NCI-H1417 treated with DMSO at 0.1 percent for 48 hours (cell line): ENCODE results near the gene PAXIP1.

Experiments
- DNase-seq: peaks from one replicate; lab custom pipeline; 2025; lab: John Stamatoyannopoulos, UW

Gene PAXIP1

GRCh38 chr7:154912871-154913637 lies 89.9 kb downstream of the PAXIP1 start:
- no peak for DNase-seq

DNA sequence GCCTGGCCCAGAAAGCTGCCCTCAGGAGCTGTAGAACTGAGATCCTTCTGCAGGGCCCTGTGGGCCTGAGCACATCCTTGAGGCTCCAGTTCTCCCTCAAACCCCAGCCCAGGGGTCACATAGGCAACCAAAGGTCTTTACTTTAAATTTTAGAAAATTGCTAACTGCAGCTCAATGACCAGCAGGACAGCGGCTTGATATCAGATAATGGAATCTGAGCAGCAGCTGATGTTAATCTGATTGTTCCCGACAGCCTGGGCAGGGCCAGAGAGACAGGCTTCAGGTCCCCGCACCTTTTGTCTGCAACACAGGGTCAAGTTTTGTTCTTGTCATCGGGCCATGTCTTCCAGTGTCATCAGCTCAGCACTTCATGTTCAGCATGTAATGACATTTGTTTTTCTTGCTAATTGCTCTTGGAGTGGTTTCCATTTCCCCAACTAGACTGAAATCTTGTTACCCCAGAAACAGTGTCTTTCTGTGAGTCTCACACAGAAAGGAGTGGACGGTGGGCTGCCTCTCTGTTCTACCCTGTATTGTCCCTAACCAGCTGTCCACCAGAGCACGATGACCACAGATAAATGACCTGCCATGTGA lies 91.0 kb downstream of the PAXIP1 start:
- no peak for DNase-seq

DNA sequence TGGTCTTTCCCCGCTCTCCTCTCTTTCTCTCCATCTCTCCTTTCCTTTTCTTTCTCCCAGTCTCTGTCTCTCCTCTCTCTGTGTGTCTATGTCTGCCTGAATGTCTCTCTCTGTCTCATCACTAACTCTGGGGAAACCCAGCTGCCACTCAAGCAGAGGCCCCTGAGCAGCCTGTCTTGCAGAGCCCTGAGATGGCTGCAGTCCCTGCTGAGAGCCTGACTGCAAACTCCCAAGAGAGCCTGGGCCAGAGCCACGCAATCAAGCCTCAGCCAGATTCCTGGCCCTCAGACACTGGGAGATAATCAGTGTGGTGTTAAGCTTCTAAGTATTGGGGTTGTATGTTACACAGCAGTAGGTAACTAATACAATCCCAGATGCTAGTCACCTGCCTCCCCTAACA lies 91.5 kb downstream of the PAXIP1 start:
- no peak for DNase-seq

GRCh38 chr7:154910977-154911376 lies 91.9 kb downstream of the PAXIP1 start:
- no peak for DNase-seq

GRCh38 chr7:154910125-154910524 lies 92.8 kb downstream of the PAXIP1 start:
- no peak for DNase-seq

GRCh38 chr7:154909241-154910105 lies 93.5 kb downstream of the PAXIP1 start:
- no peak for DNase-seq

GRCh38 chr7:154907651-154908620 lies 95.0 kb downstream of the PAXIP1 start:
- DNase-seq: no peak

DNA sequence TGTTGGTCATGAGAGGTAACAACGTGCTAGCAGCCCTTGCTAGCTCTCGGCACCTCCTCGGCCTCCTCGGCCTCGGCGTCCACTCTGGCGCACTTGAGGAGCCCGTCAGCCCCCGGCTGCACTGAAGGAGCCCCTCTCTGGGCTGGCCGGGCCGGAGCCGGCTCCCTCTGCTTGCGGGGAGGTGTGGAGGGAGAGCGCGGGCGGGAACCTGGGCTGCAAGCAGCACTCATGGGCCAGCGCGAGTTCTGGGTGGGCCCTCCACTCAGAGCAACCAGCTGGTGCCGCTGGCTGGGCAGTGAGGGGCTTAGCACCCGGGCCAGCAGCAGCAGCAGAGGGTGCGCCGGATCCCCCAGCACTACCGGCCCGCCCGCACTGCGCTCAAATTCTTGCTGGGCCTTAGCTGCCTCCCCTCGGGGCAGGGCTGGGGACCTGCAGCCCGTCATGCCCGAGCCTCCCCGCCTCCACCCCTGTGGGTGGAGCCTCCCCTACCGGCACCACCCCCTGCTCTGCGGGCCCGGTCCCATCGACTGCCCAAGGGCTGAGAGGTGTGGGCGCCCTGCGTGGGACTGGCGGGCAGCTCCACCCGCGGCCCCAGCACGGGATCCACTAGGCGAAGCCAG lies 96.1 kb downstream of the PAXIP1 start:
- no peak for DNase-seq

GRCh38 chr7:154906201-154906600 lies 96.7 kb downstream of the PAXIP1 start:
- DNase-seq: no peak

DNA sequence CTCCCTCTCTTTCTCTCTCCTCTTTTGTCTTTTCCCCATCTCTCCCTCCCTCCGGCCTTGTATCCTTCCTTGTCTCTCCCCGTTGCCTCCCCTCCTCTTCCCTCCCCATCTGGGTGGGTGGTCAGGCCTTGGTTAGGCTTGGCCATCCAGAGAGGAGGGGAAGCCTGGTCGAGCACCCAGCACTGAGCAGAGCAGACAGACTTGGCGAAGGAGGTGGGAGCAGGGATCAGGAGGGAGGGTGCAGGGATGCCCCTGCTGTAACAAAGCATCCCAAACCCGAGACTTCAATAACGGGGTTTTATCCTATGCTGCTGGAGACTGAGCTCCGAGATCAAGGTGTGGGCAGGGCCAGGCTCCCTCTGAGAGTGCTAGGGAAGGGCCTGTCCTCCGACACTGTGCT lies 97.3 kb downstream of the PAXIP1 start:
- DNase-seq: no peak

DNA sequence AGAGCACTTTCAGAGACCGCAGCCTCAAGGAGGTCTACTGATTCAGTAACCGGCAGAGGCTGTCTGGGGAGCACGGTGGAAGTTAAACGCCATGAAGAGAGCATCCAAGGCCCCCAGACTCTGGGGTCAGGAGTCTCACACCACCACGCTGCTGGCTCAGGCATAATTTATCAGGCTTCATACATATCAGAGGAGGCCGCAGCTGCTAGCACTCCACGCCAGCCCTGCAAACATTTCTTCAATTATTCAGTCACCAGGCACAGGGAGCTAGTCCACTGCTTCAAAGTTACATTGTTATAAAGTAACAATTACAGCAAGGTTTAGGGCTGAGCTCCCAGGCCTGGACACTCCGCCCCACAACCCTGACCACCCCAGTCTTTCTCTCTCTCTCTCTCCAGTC lies 97.8 kb downstream of the PAXIP1 start:
- DNase-seq: no peak

DNA sequence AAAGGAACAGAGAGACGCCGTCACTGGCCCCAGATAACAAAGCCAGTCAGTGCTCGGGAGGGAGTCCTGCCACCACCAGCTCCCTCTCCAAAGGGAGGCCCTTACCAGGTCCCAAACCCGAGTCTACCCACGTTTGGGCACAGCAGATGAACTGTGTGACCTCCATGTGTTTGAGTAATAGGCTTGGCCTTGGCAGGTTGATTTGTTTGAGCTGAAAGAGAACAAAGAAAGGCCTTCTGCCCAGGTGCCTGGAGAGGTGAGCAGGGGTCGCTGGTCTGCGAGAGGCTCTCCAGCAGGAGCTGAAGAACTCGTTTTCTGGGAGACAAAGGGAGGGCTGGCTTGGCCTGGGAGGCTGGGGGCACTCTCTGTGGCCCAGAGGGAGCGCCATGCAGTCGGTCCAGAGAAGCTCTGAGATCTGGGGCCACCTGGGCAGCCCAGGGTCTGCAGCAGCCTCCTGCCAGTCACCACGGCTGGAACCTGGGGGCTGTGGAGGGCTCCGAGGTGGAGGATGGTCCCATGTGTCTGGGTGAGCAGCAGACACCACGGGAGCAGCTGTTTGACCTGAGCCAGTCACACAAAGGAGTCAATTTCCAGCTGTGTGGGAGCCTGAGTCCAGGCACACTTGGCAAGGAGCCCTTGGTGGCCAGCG lies 99.7 kb downstream of the PAXIP1 start:
- no peak for DNase-seq

- DNase-seq: no peak
These were observed 100.3 kb downstream of the PAXIP1 start for GRCh38 chr7:154902600-154903082.

- DNase-seq: no peak
These were observed 103.1 kb downstream of the PAXIP1 start for GRCh38 chr7:154899862-154900261.

DNA sequence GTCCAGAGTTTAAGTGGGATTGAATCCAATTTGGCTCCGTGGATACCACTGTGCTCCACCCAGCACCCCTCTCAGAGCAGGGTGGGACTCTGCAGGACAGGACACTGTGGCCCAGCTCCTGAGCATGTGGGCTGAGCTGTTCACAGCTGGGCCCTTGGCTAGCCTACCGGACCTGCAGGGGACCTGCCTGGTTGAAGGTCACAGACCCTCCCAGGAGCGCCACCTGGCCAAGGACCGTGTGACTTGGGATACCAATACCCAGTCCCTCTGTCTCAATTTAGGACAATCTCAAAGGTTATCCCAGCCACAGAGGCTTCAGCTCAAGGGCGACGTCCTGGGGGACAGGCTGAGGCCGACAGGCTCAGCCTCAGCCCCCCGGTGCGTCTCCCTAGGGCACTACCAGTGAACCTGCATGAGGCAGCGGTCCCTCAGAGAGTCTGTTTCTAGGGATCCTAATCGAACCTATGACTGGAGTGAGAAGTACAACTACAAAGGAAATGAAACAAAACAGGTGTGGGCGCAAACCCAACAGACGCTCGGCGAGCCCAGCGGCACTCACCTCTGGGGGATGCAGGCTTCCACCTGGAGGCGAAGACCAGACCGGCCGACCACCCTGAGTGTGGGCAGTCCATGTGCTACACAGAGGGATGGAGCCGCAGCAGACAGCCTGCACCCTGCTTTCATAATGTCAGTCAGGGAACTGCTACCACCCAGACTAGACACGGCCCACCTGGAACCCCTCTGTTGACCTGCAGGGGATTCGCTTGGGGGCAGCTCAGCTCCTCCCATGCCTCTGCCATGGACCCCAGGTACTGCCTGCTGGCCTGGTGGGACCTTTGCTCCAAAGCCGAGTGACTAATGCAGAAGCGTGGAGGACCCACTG lies 103.7 kb downstream of the PAXIP1 start:
- DNase-seq: no peak

DNA sequence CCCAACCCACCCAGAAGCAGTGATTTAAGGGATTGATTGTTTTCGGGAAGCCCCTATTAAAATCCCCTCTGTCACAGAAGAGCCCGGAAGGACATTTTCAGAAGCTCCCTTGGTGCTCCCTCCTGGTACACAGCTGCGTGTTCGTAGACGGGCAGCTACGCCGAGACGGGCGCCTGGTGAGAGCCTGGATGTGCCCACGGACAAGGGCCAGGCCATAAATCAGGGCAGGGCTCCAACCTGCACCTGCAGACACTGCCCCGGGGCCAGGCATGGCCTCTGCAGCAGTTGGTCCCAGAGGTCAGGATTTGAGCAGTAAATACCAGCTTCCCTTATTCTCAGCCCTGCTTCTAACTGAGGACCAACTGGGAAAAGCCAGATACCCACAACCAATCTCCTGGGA lies 106.8 kb downstream of the PAXIP1 start:
- DNase-seq: no peak
